Kidney (tissue), 14 donors: ENCODE measurements around the gene FAM227B. TPM values are rescaled to one million over a fixed set of nuclear protein-coding genes. Genes with fewer than 3 reads are reported as not detected.
"Not testable (repeated sequence)": the region's sequence is repeated elsewhere in the genome, so short reads cannot be mapped to it uniquely, and the experiment has no call there.

Experiments used
- DNase-seq, 5 donors: peaks; one replicate each; pipeline ENCODE4 v3.0.0-alpha.2; 2013 to 2020
- FAIRE-seq: peaks from 2 replicates; lab custom pipeline; 2012; peaks lifted over from hg19 to GRCh38; lab: Jason Lieb, UNC
- H3K27ac ChIP-seq, 2 donors: one replicate each; pipeline ENCODE4 v1.7.0; 2013; ENCODE audit warnings: low read depth in 2 of 2, low read length in 2 of 2, inconsistent platforms in 1 of 2
- H3K27me3 ChIP-seq: one replicate; pipeline ENCODE4 v1.7.1; 2013; ENCODE audit warnings: low read length, inconsistent platforms; ENCODE audit not compliant: control insufficient read depth, insufficient read depth
- H3K36me3 ChIP-seq, 3 donors: one replicate each; pipeline versions ENCODE4 v1.7.0 to v1.7.1; 2013; ENCODE audit warnings: low read length in 3 of 3, control low read depth in 1 of 3, inconsistent platforms in 1 of 3; ENCODE audit not compliant: insufficient read depth in 3 of 3, control insufficient read depth in 2 of 3
- H3K4me1 ChIP-seq, 3 donors: one replicate each; pipeline versions ENCODE4 v1.7.0 to v1.7.1; 2013; ENCODE audit warnings: low read length in 3 of 3, inconsistent platforms in 1 of 3, low read depth in 1 of 3; ENCODE audit not compliant: control insufficient read depth in 2 of 3, insufficient read depth in 2 of 3
- H3K4me3 ChIP-seq, 3 donors: one replicate each; pipeline versions ENCODE4 v1.7.0 to v1.8.1; 2013; ENCODE audit warnings: low read length in 3 of 3, control low read depth in 1 of 3, inconsistent platforms in 1 of 3
- H3K9ac ChIP-seq, 3 donors: one replicate each; pipeline versions ENCODE4 v1.7.0 to v1.7.1; 2013; ENCODE audit warnings: low read length in 3 of 3, control low read depth in 1 of 3, inconsistent platforms in 1 of 3
- H3K9me3 ChIP-seq, 3 donors: one replicate each; pipeline versions ENCODE4 v1.7.0 to v1.7.1; 2013; ENCODE audit warnings: low read length in 3 of 3, control low read depth in 1 of 3, inconsistent platforms in 1 of 3; ENCODE audit not compliant: control insufficient read depth in 2 of 3, insufficient read depth in 1 of 3
- intact Hi-C: fragments of 100-400 bp; cut with DNase I; formaldehyde crosslinking; loops from one replicate; pipeline ENCODE4 v1.11.1; 2022
- polyA plus RNA-seq: library from polyadenylated mRNA; stranded (reverse); fragments of 350-450 nt; fragmentation: Illumina TruSeq; extraction: RNeasy Lipid Tissue Mini Kit (QIAGEN cat#74804); gene quantifications from one replicate; pipeline ENCODE4 v1.2.3, GENCODE V29; 2014; ENCODE audit warnings: low read depth, low replicate concordance; ENCODE audit not compliant: insufficient read depth
- total RNA-seq: library from RNA; stranded (reverse); fragmentation: NEBNext Ultra II Directional; extraction: Animal tissue kit (Norgen Biotek cat#: 25700); gene quantifications from one replicate; pipeline ENCODE4 v1.2.1, GENCODE V29; 2021
- TF ChIP-seq, protein P1 (sequence below): IDR thresholded peaks from 3 replicates; pipeline ENCODE4 v1.5.1; 2012; ENCODE audit warnings: mild to moderate bottlenecking, moderate library complexity, borderline replicate concordance; ENCODE audit not compliant: insufficient read depth; ENCODE audit errors: extremely low read depth
- donor health status: control.
- donor health status: control.
- donor health status: control.
- donor health status: control.
- donor health status: control.
- donor health status: DM: yes; HTN: yes; CAD: no.
- donor health status: Normal renal cell carcinoma (clear cell type).

The FAM227B gene
- total and polyA plus RNA-seq, 2 donors from 2014 or later = 11.7 to 12.2 TPM

DNA sequence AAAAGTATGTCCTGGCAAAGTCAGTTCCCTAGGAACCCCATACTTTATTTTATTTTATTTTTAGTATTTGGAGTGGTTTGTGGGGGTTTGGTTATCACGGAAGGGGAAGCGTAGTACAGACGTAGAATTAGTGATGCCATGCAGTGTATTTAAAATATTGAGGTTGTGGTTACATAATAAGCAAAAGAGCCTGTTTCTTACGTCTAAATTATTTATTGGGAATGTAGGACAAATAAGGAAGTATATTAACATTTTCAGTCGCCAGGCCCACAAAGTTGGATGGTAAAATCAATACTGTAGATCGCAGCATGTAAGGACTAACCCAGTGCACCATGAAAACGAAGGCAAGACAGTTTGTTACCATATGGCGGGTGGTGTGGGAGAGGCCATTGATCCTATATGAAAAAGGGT, 788 bp upstream of the FAM227B start:
- Histone ChIP-seq H3K9me3 (peaks cover 0 to 4% (median 0%) of the 10 kb centered on the region in 3 donors), H3K9ac (peak overlapping the region; percentile 84 to 92 (median 90)), H3K4me3 (peak overlapping the region; percentile 89 to 91 (median 90)), H3K27ac (peak overlapping the region in 1 of 2 donors; percentile 93), H3K36me3 (peaks cover 0 to 3% (median 0%) of the 10 kb centered on the region in 3 donors), H3K27me3 (no peaks in the 10 kb centered on the region), H3K4me1 (peaks cover 0 to 10% (median 4%) of the 10 kb centered on the region in 3 donors)
- TF ChIP-seq, protein P1, sequence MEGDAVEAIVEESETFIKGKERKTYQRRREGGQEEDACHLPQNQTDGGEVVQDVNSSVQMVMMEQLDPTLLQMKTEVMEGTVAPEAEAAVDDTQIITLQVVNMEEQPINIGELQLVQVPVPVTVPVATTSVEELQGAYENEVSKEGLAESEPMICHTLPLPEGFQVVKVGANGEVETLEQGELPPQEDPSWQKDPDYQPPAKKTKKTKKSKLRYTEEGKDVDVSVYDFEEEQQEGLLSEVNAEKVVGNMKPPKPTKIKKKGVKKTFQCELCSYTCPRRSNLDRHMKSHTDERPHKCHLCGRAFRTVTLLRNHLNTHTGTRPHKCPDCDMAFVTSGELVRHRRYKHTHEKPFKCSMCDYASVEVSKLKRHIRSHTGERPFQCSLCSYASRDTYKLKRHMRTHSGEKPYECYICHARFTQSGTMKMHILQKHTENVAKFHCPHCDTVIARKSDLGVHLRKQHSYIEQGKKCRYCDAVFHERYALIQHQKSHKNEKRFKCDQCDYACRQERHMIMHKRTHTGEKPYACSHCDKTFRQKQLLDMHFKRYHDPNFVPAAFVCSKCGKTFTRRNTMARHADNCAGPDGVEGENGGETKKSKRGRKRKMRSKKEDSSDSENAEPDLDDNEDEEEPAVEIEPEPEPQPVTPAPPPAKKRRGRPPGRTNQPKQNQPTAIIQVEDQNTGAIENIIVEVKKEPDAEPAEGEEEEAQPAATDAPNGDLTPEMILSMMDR = no peak
- intact Hi-C loops = no loop called here
- DNase-seq (peak in 2 of 5 donors; percentile 20 to 60), FAIRE-seq (no peak)

DNA sequence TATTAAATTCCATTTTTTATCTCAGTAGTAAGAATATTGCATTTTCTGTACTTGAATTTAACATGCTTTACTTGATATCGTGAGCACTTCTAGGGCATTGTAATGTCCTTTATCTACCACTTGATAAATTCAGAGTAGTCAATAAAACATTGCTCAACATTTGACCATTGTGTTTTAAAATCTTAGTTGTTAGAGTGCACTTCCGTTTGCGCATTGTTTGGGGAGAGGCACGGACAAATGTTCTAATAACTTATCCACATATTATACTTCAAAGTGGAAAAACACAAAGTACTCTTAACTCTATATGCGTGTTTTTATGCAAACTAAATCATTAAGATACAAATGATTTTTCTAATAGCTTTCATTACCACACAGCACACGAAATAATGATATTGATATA, 419 bp downstream of the FAM227B start:
- no peak for FAIRE-seq

DNA sequence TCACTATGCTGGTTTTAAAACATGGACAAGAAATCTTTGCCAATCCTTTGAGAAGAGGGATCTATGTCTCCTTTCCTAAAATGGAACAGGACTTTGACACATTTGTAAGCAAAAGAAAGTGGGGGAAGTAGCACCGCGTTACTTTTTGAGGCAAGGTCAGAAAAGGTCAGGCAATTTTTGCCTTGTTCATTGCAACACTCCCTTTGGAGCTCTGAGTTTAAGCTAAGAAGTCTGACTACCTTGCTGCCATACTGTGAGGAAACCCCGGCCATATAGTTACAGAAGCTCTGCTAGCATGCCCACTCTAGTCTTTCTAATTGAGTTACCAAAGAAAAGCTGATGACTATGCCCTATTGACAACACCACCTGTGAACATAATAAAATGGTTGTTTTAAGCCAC, 1.4 kb downstream of the FAM227B start:
- TF ChIP-seq, protein P1 = no peak
- peaks cover 0 to 10% (median 4%) of the 10 kb centered on the region in 3 donors for H3K4me1 ChIP-seq

More for the DNA sequence above, 419 bp downstream of the FAM227B start:
- H3K9ac ChIP-seq = peak overlapping the region; percentile 87 to 94 (median 92)
- H3K4me1 ChIP-seq = peaks cover 0 to 10% (median 4%) of the 10 kb centered on the region in 3 donors
- intact Hi-C loops = no loop called here
- H3K27me3 ChIP-seq = no peaks in the 10 kb centered on the region
- H3K36me3 ChIP-seq = no peaks in the 10 kb centered on the region
- peak overlapping the region; percentile 89 to 98 for H3K27ac ChIP-seq
- no peaks in the 10 kb centered on the region for H3K9me3 ChIP-seq
- H3K4me3 ChIP-seq = peak overlapping the region; percentile 89 to 97 (median 90)
- peak in 1 of 5 donors; percentile 62 for DNase-seq
- TF ChIP-seq, protein P1 = no peak

DNA sequence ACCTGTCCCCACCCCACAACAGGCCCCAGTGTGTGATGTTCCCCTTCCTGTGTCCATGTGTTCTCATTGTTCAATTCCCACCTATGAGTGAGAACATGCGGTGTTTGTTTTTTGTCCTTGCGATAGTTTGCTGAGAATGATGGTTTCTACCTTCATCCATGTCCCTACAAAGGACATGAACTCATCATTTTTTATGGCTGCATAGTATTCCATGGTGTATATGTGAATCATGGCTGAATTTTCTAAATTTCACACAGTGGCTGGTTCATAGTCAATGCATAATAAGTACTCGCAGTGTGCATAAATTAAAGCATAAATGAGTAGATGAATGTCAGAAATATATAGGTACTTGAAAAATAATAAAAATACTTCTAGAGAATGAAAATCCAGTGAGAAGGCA, 8.4 kb downstream of the FAM227B start:
- H3K27ac ChIP-seq, H3K27me3 ChIP-seq, DNase-seq, H3K4me1 ChIP-seq, H3K4me3 ChIP-seq, H3K36me3 ChIP-seq, intact Hi-C loops, FAIRE-seq, H3K9me3 ChIP-seq, H3K9ac ChIP-seq: not testable (repeated sequence)

More for the DNA sequence above, 1.4 kb downstream of the FAM227B start:
- Histone ChIP-seq H3K27me3 (no peaks in the 10 kb centered on the region), H3K9ac (no peak overlapping the region), H3K4me3 (no peak overlapping the region), H3K9me3 (peaks cover 0 to 5% (median 0%) of the 10 kb centered on the region in 3 donors), H3K27ac (no peak overlapping the region), H3K36me3 (no peaks in the 10 kb centered on the region)
- FAIRE-seq = no peak
- peak in 1 of 5 donors; percentile 7 for DNase-seq
- intact Hi-C loops = no loop called here
